ENCODE results near the gene IL17RC.

GRCh38 chr3:9887480-9887879, 29.4 kb upstream of the IL17RC start:
- TF ChIP-seq EZH2 (IDR thresholded peaks at IDR 0.05; ENCODE audit: low read length, missing control alignments) = no peak
- no peak for TF ChIP-seq CTCF (conservative IDR thresholded peaks at IDR 0.05 in 1 of 2, IDR thresholded peaks at IDR 0.05 in 1 of 2; ENCODE audit: low read depth in 1 of 2, low read length in 2 of 2)
